Uterus (tissue), 4 donors: ENCODE results near the gene BDH2. TPM values are rescaled to one million over a fixed set of nuclear protein-coding genes. Genes with fewer than 3 reads are reported as not detected.

Source experiments
- DNase-seq, 2 donors: peaks; one replicate each; pipeline ENCODE4 v3.0.0-alpha.2; 2019 to 2020
- H3K27ac ChIP-seq, 2 donors: fragments of 200-600 bp; sonication (generic); 1 replicate in 1 of 2; 2 replicates in 1 of 2; pipeline ENCODE4 v1.5.1; 2016 to 2018
- H3K27me3 ChIP-seq, 2 donors: fragments of 200-600 bp; sonication (generic); one replicate each; pipeline ENCODE4 v1.5.1; 2018 to 2019; ENCODE audit warnings: control low read depth in 1 of 2
- H3K36me3 ChIP-seq, 2 donors: fragments of 200-600 bp; sonication (generic); one replicate each; pipeline ENCODE4 v1.5.1; 2019; ENCODE audit warnings: control low read depth in 1 of 2
- H3K4me1 ChIP-seq, 2 donors: fragments of 200-600 bp; sonication (generic); one replicate each; pipeline ENCODE4 v1.5.1; 2018 to 2019; ENCODE audit warnings: control low read depth in 1 of 2
- H3K4me3 ChIP-seq, 2 donors: fragments of 200-600 bp; sonication (generic); 1 replicate in 1 of 2; 2 replicates in 1 of 2; pipeline ENCODE4 v1.5.1; 2018 to 2019; ENCODE audit warnings: mild to moderate bottlenecking in 1 of 2
- H3K9me3 ChIP-seq, 2 donors: fragments of 200-600 bp; sonication (generic); one replicate each; pipeline ENCODE4 v1.5.1; 2019; ENCODE audit warnings: control low read depth in 1 of 2
- POLR2A ChIP-seq, 2 donors: fragments of 450-650 bp; IDR thresholded peaks; one replicate each; pipeline ENCODE4 v1.6.1; 2016; ENCODE audit warnings: antibody characterized with exemption in 2 of 2, mild to moderate bottlenecking in 1 of 2, moderate library complexity in 1 of 2
- intact Hi-C: fragments of 100-400 bp; cut with DNase I; formaldehyde crosslinking; loops from one replicate; pipeline ENCODE4 v1.15.1; 2023; ENCODE audit warnings: low total_unique reads
- total RNA-seq, 4 donors: library from RNA; depleted of rRNA in 3 of 4; stranded (reverse); fragments of >200 nt in 3 of 4; gene quantifications; one replicate each; pipeline versions ENCODE4 v1.1.0 to v1.2.4, GENCODE V29; 2014 to 2023
- TF ChIP-seq, protein P1 (sequence below), 4 experiments: fragments of 200-600 bp in 2 of 4; fragments of 450-650 bp in 2 of 4; sonication (generic) in 2 of 4; IDR thresholded peaks; one replicate each; pipeline ENCODE4 v1.5.1; 2016 to 2019; ENCODE audit warnings: antibody characterized with exemption in 4 of 4, mild to moderate bottlenecking in 2 of 4, moderate library complexity in 1 of 4
- donor health status: DM: yes; HTN: yes; CAD: no.

BDH2 gene
- total RNA-seq, 4 donors from 2014 or later = 39.7 to 96.7 (median 78.1) TPM

- intact Hi-C loops = no loop called here
- H3K27me3 ChIP-seq = no peaks in the 10 kb centered on the region
- no peak for TF ChIP-seq POLR2A (IDR thresholded peaks at IDR 0.05)
- TF ChIP-seq, protein P1, sequence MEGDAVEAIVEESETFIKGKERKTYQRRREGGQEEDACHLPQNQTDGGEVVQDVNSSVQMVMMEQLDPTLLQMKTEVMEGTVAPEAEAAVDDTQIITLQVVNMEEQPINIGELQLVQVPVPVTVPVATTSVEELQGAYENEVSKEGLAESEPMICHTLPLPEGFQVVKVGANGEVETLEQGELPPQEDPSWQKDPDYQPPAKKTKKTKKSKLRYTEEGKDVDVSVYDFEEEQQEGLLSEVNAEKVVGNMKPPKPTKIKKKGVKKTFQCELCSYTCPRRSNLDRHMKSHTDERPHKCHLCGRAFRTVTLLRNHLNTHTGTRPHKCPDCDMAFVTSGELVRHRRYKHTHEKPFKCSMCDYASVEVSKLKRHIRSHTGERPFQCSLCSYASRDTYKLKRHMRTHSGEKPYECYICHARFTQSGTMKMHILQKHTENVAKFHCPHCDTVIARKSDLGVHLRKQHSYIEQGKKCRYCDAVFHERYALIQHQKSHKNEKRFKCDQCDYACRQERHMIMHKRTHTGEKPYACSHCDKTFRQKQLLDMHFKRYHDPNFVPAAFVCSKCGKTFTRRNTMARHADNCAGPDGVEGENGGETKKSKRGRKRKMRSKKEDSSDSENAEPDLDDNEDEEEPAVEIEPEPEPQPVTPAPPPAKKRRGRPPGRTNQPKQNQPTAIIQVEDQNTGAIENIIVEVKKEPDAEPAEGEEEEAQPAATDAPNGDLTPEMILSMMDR (IDR thresholded peaks at IDR 0.05) = no peak
- no peaks in the 10 kb centered on the region for H3K36me3 ChIP-seq
- no peaks in the 10 kb centered on the region for H3K4me1 ChIP-seq
- no peak for DNase-seq
- no peak overlapping the region for H3K27ac ChIP-seq
- no peak overlapping the region for H3K4me3 ChIP-seq
- no peaks in the 10 kb centered on the region for H3K9me3 ChIP-seq
These were observed 6.1 kb upstream of the BDH2 start for GRCh38 chr4:103105558-103106356.

GRCh38 chr4:103104886-103105285, 5.3 kb upstream of the BDH2 start:
- Histone ChIP-seq H3K36me3 (no peaks in the 10 kb centered on the region), H3K4me1 (no peaks in the 10 kb centered on the region), H3K4me3 (no peak overlapping the region), H3K9me3 (no peaks in the 10 kb centered on the region), H3K27me3 (no peaks in the 10 kb centered on the region), H3K27ac (no peak overlapping the region)
- DNase-seq = no peak
- intact Hi-C loops = no loop called here
- TF ChIP-seq, protein P1 (IDR thresholded peaks at IDR 0.05) = no peak
- TF ChIP-seq POLR2A (IDR thresholded peaks at IDR 0.05) = no peak

GRCh38 chr4:103100691-103101090, 1.1 kb upstream of the BDH2 start:
- no peak overlapping the region for H3K4me3 ChIP-seq
- intact Hi-C loops = no loop called here
- no peaks in the 10 kb centered on the region for H3K4me1 ChIP-seq
- no peaks in the 10 kb centered on the region for H3K9me3 ChIP-seq
- DNase-seq = no peak
- no peaks in the 10 kb centered on the region for H3K36me3 ChIP-seq
- no peak overlapping the region for H3K27ac ChIP-seq
- no peak for TF ChIP-seq POLR2A (IDR thresholded peaks at IDR 0.05)
- TF ChIP-seq, protein P1 (IDR thresholded peaks at IDR 0.05) = no peak
- H3K27me3 ChIP-seq = no peaks in the 10 kb centered on the region

GRCh38 chr4:103098756-103099440, 736 bp downstream of the BDH2 start:
- H3K27ac ChIP-seq = peak overlapping the region; percentile 73 to 85
- no peaks in the 10 kb centered on the region for H3K36me3 ChIP-seq
- H3K4me1 ChIP-seq = no peaks in the 10 kb centered on the region
- intact Hi-C loops = loop anchor here (10.0 kb wide), 1 partner anchor 84 kb away; the partner anchor contains the start of gene SLC9B1
- DNase-seq = no peak
- no peaks in the 10 kb centered on the region for H3K27me3 ChIP-seq
- peak overlapping the region; percentile 34 to 43 for H3K4me3 ChIP-seq
- no peaks in the 10 kb centered on the region for H3K9me3 ChIP-seq
- TF ChIP-seq, protein P1 (IDR thresholded peaks at IDR 0.05) = no peak
- TF ChIP-seq POLR2A (IDR thresholded peaks at IDR 0.05) = no peak

DNA sequence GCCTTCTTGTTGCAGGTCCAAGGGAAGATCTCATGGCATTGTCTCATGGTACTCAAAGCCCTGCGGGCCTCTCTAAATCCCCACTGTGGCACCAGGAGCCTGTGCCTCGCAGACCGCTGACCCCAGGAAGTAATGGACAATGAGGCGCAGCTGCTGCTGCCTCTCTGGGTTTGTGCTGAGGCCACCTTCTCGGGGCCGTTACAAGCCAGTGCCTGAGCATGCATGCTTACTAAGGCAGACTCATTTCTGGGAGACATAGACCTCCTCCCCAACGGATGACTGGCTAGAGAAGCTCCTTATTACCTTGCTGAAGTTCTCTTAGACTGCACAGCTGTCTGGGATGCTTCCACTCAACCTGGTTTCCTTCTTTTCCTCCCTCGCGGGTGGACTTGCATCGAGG, 1.3 kb downstream of the BDH2 start:
- intact Hi-C loops = loop anchor here (10.0 kb wide), 1 partner anchor 84 kb away; the partner anchor contains the start of gene SLC9B1

More for the DNA sequence above, 1.3 kb downstream of the BDH2 start:
- Histone ChIP-seq H3K4me3 (peak overlapping the region in 1 of 2 donors; percentile 43), H3K27ac (peak overlapping the region; percentile 28 to 85), H3K36me3 (no peaks in the 10 kb centered on the region), H3K27me3 (no peaks in the 10 kb centered on the region), H3K9me3 (no peaks in the 10 kb centered on the region), H3K4me1 (no peaks in the 10 kb centered on the region)
- TF ChIP-seq, protein P1 (IDR thresholded peaks at IDR 0.05) = no peak
- TF ChIP-seq POLR2A (IDR thresholded peaks at IDR 0.05) = no peak
- no peak for DNase-seq
